HFF-Myc (cell line): ENCODE measurements around the gene CD46.

Experiments
- DNase-seq: peaks from one replicate; pipeline ENCODE4 v3.0.0-alpha.2; 2011; ENCODE audit warnings: low read depth; ENCODE audit errors: extremely low read depth
- H3K4me3 ChIP-seq: replicated peaks from 2 replicates; pipeline ENCODE4 v1.5.1; 2011; ENCODE audit warnings: low read depth, mild to moderate bottlenecking, control low read depth, low read length
- TF ChIP-seq, protein P1 (sequence below): IDR thresholded peaks from 2 replicates; pipeline ENCODE4 v1.5.1; 2012; ENCODE audit warnings: mild to moderate bottlenecking, low read depth, low read length, control low read depth; ENCODE audit errors: missing control alignments

Gene CD46

DNA sequence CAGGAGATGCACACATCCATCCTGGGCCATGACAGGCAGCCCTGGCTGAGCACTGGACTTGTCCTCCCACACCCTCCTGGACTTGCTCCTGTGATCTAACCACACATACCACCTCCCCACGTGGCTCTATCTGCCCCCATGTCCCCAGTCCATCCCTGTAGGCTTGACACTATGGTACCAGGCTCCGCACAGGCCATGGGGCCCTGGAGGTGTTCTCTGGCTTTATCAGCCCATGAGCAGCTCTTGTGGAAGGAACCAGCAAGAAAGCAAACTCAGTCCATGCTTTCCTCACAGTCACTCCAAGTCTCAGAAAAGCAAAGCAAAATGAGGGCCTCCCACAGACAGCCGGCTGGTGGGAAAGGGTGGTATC is 61.6 kb downstream of the CD46 start:
- TF ChIP-seq, protein P1, sequence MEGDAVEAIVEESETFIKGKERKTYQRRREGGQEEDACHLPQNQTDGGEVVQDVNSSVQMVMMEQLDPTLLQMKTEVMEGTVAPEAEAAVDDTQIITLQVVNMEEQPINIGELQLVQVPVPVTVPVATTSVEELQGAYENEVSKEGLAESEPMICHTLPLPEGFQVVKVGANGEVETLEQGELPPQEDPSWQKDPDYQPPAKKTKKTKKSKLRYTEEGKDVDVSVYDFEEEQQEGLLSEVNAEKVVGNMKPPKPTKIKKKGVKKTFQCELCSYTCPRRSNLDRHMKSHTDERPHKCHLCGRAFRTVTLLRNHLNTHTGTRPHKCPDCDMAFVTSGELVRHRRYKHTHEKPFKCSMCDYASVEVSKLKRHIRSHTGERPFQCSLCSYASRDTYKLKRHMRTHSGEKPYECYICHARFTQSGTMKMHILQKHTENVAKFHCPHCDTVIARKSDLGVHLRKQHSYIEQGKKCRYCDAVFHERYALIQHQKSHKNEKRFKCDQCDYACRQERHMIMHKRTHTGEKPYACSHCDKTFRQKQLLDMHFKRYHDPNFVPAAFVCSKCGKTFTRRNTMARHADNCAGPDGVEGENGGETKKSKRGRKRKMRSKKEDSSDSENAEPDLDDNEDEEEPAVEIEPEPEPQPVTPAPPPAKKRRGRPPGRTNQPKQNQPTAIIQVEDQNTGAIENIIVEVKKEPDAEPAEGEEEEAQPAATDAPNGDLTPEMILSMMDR: no peak
- H3K4me3 ChIP-seq: no peak overlapping the region
- DNase-seq: no peak

DNA sequence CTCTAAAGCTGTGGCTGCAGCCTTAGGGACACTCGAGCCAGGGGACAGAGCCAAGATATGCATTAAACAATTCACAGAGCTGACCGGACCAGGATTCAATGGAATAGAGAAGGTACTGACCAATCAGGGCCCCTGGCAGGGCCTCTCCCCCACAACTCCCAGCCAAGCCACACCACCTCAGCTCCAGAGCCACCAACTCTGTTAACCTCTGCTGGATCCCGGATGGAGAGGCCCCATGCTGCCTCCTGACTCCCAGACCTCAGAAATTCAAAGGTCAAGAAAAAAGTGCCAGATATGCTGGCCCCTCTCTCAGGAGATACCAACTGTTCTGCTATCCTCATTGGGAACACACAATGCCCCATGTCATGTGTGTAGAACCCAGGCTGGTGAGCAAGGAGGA is 62.1 kb downstream of the CD46 start:
- DNase-seq: no peak
- no peak overlapping the region for H3K4me3 ChIP-seq
- TF ChIP-seq, protein P1: no peak

DNA sequence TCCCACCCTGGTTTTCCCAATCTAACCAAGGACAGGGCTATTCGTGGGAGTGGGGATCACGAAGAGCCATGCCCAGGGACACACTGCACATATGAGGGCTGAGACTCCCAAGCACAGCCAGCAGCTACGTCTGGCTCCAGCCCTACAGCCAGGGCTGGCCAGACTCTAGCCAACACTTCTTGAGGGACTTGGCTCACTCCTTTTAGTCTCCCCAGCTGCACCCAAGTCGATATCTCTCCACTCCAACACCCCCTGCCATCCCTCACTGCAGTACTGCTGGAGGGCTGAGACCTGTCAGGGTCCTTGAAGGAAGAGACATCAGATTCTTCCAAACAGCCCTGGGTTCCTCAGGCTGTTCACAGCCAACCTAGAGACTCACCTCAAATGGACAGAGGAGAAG is 62.6 kb downstream of the CD46 start:
- H3K4me3 ChIP-seq: no peak overlapping the region
- TF ChIP-seq, protein P1: no peak
- no peak for DNase-seq

DNA sequence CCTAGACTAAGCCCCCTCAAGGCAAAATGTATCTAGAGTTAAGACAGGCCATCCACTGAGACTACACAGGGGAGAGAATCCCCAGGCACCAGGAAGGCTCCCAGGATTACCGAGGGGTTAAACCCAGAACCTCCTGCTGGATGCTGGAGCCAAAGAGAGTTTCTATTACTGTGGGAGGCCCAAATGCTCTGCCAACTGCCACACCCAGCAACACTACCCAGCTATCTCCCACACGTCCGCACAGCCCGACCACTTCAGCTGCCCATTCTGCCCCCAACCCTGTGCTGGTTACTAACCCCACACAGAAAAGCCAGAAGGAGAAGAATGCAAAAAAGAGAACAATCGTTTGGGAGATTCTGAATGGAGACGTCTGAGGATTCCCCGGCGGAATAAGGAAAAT is 63.6 kb downstream of the CD46 start:
- TF ChIP-seq, protein P1: no peak
- no peak for DNase-seq
- no peak overlapping the region for H3K4me3 ChIP-seq

DNA sequence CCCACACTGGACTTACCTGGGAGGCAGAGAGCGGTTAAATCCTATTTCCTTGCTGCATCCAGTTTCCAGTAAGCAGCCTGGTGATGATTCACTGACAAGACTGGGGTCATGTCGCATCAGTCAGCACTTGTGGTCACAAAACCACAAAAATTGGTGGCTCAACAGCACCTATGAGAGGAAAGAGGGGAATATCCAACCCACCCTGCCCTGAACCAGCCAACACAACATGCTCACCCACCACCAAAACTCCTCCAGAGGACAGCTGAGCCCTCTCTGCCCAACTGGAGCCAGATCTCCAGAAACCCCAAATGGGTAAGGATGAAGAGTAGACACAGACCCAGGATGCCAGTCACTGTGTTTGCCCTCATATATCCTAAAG is 64.0 kb downstream of the CD46 start:
- TF ChIP-seq, protein P1: no peak
- no peak overlapping the region for H3K4me3 ChIP-seq
- no peak for DNase-seq

DNA sequence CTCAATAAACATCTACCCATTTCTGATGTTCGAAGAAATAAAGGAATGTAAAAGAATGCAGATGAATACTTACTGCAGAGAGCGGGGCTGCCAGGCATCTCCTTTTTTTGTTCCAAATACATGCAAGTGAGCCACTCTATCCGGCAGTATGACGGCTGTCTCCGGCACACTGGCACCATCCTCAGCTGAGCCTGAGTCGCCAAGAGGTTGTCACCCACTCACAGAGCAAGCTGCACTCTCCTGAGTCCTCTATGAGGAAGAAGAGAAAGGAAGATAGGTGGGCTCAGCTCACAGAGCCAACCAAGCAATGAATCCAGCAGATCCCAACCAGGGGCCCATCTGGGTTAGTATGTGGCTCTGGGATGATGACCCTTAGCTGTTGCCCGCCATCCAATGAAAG is 65.3 kb downstream of the CD46 start:
- DNase-seq: no peak
- no peak overlapping the region for H3K4me3 ChIP-seq
- TF ChIP-seq, protein P1: no peak

DNA sequence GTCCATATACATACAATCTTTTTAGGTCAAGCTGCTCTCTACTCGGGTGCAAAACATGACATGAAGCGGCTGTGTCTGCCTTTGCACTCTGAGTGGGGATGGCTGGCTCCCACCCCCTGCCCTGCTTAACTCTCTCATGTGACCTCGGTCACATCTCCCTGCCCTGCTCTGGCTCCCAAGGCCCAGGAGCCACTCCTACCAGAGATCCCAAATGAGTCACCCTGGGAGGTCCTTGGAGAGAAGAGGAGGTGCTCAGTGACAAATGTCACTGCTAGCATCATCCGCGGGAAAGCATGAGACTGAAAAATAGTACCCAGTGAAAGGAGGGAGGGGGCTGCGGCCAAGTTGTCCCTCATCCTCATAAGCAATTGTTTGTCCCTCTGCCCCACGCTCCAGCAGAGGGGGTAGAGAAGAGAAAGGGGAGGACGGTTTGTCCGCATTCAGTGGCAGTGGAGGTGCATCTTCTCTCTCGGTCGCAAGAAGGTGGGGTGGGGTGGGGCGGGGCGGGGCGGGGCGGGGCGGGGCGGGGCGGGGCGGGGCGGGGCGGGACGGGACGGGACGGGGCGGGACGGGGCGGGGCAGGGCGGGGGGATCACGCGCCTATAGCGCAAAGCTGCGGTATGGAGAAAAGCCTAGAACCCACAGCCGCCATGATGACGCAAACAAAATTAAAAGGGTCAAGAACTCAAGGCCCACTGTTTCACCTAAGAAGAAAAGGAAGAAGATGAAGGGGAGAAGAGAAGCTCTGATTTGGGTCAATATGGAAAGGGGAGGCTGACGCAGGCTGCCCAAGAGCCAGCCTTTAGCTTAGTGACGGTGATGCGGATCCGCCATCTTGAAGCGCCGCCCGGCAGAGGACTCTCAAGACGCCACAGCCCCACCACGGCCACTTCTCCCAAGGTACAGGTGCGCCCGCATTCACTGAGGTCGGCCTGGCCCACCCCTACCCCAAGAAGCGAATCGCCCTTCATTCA is 66.2 kb downstream of the CD46 start:
- no peak overlapping the region for H3K4me3 ChIP-seq
- TF ChIP-seq, protein P1: no peak
- no peak for DNase-seq
